Activated CD4-positive, alpha-beta T cell treated with anti-CD3 and anti-CD28 coated beads, Interleukin-2, amount 10 ng/mL, durations not matched to agents 24 days and 14 days (primary cell): ENCODE data around the gene SH2D3A. TPM values are rescaled to one million over a fixed set of nuclear protein-coding genes. Genes with fewer than 3 reads are reported as not detected.
"Not testable (repeated sequence)": the region's sequence is repeated elsewhere in the genome, so short reads cannot be mapped to it uniquely, and the experiment has no call there.

Experiments
- DNase-seq: peaks from one replicate; pipeline ENCODE4 v3.0.0; 2022
- H3K27ac Mint-ChIP-seq: one replicate; pipeline ENCODE4 v1.8.0; 2022; ENCODE audit warnings: mild to moderate bottlenecking, mixed read lengths
- H3K27me3 Mint-ChIP-seq: one replicate; pipeline ENCODE4 v1.8.0; 2022; ENCODE audit warnings: mixed read lengths
- H3K36me3 Mint-ChIP-seq: one replicate; pipeline ENCODE4 v1.8.0; 2022; ENCODE audit warnings: low read depth, mild to moderate bottlenecking, mixed read lengths
- H3K4me1 Mint-ChIP-seq: one replicate; pipeline ENCODE4 v1.8.0; 2021; ENCODE audit warnings: mixed read lengths
- H3K4me3 Mint-ChIP-seq: one replicate; pipeline ENCODE4 v1.8.0; 2022; ENCODE audit warnings: mild to moderate bottlenecking, moderate library complexity, mixed read lengths
- H3K9me3 Mint-ChIP-seq: one replicate; pipeline ENCODE4 v1.8.0; 2021; ENCODE audit warnings: mixed read lengths
- intact Hi-C: fragments of 100-400 bp; cut with micrococcal nuclease; formaldehyde crosslinking; loops from one replicate; pipeline ENCODE4 v1.15.1; 2023
- total RNA-seq: library from RNA; stranded (reverse); gene quantifications from 2 replicates; pipeline ENCODE4 v1.2.3, GENCODE V29; 2022

SH2D3A gene
- total RNA-seq, 1 donor from 2014 or later = 11.0 TPM

- H3K4me1 Mint-ChIP-seq = peaks cover 13% of the 10 kb centered on the region
- no peak overlapping the region for H3K27ac Mint-ChIP-seq
- H3K9me3 Mint-ChIP-seq = no peaks in the 10 kb centered on the region
- H3K36me3 Mint-ChIP-seq = peaks cover 30% of the 10 kb centered on the region
- no peaks in the 10 kb centered on the region for H3K27me3 Mint-ChIP-seq
- no peak overlapping the region for H3K4me3 Mint-ChIP-seq
- intact Hi-C loops = no loop called here
- peak; percentile 74 for DNase-seq
These were observed 6.1 kb downstream of the SH2D3A start for GRCh38 chr19:6761053-6761676.

DNA sequence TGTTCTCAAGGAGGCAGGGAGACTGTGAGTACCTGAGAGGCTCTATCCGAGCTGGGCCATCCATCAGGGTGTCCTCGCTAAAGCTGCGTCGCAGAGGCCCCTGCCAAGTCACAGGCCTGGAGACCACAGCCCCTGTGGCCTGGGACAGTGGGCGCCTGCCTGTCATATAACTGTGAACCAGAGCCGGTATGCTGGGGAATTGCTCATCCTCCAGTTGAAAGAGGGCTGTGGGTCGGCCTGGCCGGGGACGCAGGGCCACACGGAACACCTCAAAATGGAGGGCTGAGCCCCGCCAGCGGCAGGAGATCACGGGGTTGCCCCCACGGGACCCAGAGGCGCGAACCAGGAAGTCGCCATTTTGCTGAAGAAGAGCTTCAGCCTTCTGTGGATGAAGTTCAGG lies 6.6 kb downstream of the SH2D3A start:
- peaks cover 8% of the 10 kb centered on the region for H3K4me1 Mint-ChIP-seq
- no peak overlapping the region for H3K4me3 Mint-ChIP-seq
- no peaks in the 10 kb centered on the region for H3K9me3 Mint-ChIP-seq
- H3K27me3 Mint-ChIP-seq = no peaks in the 10 kb centered on the region
- no peak for DNase-seq
- peaks cover 30% of the 10 kb centered on the region for H3K36me3 Mint-ChIP-seq
- intact Hi-C loops = no loop called here
- H3K27ac Mint-ChIP-seq = no peak overlapping the region

GRCh38 chr19:6754653-6755463 lies 12.4 kb downstream of the SH2D3A start:
- Mint-ChIP-seq H3K4me1 (peaks cover 15% of the 10 kb centered on the region), H3K36me3 (peaks cover 45% of the 10 kb centered on the region), H3K9me3 (no peaks in the 10 kb centered on the region), H3K27ac (no peak overlapping the region), H3K27me3 (no peaks in the 10 kb centered on the region), H3K4me3 (no peak overlapping the region)
- intact Hi-C loops = loop anchor here (5.0 kb wide), 1 partner anchor 238 kb away; no protein-coding TSS in a partner anchor
- DNase-seq = no peak

DNA sequence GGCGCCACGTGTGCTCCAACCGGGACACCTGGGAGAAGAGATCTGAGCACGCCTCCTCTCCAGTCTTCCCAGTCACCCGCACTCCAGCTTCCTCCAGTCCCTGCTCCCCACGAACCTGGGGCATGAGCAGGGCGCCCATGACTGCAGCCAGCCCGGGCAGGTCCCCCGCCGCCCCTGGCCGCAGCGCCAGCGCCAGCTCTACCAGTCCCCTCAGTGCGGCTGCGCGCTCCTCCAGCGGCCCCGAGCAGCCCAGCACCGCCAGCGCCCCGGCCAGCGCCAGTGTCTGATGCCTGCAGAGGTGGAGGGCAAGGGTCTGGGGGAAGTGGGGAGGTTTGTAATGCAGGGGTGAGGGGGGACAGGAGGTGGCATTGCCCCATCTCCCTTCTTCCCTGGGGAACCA lies 13.1 kb downstream of the SH2D3A start:
- Mint-ChIP-seq H3K27ac (no peak overlapping the region), H3K27me3 (no peaks in the 10 kb centered on the region), H3K9me3 (no peaks in the 10 kb centered on the region), H3K4me1 (peaks cover 15% of the 10 kb centered on the region), H3K36me3 (peaks cover 45% of the 10 kb centered on the region), H3K4me3 (no peak overlapping the region)
- intact Hi-C loops = loop anchor here (5.0 kb wide), 1 partner anchor 237 kb away; no protein-coding TSS in a partner anchor
- no peak for DNase-seq

- Mint-ChIP-seq H3K4me3 (peak overlapping the region; percentile 81), H3K9me3 (no peaks in the 10 kb centered on the region), H3K27me3 (no peaks in the 10 kb centered on the region), H3K27ac (peak overlapping the region; percentile 96), H3K4me1 (peaks cover 15% of the 10 kb centered on the region), H3K36me3 (peaks cover 43% of the 10 kb centered on the region)
- DNase-seq = peak; percentile 95
- intact Hi-C loops = loop anchor here (1.0 to 5.0 kb wide), 3 partner anchors 13 to 236 kb away; partner anchors contain the start of gene SH2D3A
These were observed 13.8 kb downstream of the SH2D3A start for GRCh38 chr19:6753178-6754031.

GRCh38 chr19:6752256-6753177 lies 14.7 kb downstream of the SH2D3A start:
- peaks cover 13% of the 10 kb centered on the region for H3K4me1 Mint-ChIP-seq
- H3K9me3 Mint-ChIP-seq = no peaks in the 10 kb centered on the region
- peaks cover 46% of the 10 kb centered on the region for H3K36me3 Mint-ChIP-seq
- peak overlapping the region; percentile 81 for H3K4me3 Mint-ChIP-seq
- DNase-seq = no peak
- H3K27ac Mint-ChIP-seq = peak overlapping the region; percentile 8
- intact Hi-C loops = loop anchor here (1.0 to 5.0 kb wide), 3 partner anchors 14 to 235 kb away; partner anchors contain the start of gene SH2D3A
- H3K27me3 Mint-ChIP-seq = no peaks in the 10 kb centered on the region

DNA sequence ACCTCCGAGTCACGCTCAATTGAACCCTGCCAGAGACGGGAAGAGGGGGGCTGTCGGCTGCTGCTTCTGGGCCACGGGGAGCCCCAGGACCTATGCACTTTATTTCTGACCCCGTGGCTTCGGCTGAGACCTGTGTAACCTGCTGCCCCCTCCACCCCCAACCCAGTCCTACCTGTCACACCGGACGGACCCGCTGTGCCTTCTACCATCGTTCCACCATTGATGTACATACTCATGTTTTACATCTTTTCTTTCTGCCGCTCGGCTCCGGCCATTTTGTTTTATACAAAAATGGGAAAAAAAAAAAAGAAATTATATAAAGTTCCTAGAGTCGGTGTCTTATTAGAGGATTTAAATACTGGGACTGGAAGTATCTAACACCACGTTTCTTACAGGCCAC lies 16.0 kb downstream of the SH2D3A start:
- Mint-ChIP-seq H3K27me3 (no peaks in the 10 kb centered on the region), H3K36me3 (peaks cover 54% of the 10 kb centered on the region), H3K4me1 (peaks cover 10% of the 10 kb centered on the region), H3K9me3 (no peaks in the 10 kb centered on the region), H3K4me3 (no peak overlapping the region), H3K27ac (no peak overlapping the region)
- DNase-seq = no peak
- intact Hi-C loops = loop anchor here (5.0 kb wide), 1 partner anchor 234 kb away; no protein-coding TSS in a partner anchor

DNA sequence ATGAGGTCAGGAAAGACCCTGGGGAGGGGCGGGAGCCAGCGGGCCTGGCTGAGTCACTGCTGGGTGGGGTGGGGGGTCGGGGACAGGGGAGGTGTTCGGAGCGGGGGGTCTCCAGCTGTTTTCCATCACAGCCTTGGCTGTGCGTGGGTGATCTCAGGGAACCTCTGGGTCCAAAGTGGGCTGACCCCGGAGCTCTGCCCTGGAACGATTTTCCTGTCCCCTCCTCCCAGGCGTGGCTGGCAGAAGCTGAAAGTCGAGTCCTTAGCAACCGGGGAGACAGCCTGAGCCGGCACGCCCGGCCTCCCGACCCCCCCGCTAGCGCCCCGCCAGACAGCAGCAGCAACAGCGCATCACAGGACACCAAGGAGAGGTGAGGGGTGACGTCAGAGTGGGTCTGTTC lies 17.2 kb downstream of the SH2D3A start:
- H3K36me3 Mint-ChIP-seq = peaks cover 60% of the 10 kb centered on the region
- H3K9me3 Mint-ChIP-seq = no peaks in the 10 kb centered on the region
- H3K27me3 Mint-ChIP-seq = no peaks in the 10 kb centered on the region
- intact Hi-C loops = loop anchor here (5.0 kb wide), 1 partner anchor 233 kb away; no protein-coding TSS in a partner anchor
- H3K4me3 Mint-ChIP-seq = no peak overlapping the region
- no peak overlapping the region for H3K27ac Mint-ChIP-seq
- no peak for DNase-seq
- H3K4me1 Mint-ChIP-seq = peaks cover 10% of the 10 kb centered on the region

DNA sequence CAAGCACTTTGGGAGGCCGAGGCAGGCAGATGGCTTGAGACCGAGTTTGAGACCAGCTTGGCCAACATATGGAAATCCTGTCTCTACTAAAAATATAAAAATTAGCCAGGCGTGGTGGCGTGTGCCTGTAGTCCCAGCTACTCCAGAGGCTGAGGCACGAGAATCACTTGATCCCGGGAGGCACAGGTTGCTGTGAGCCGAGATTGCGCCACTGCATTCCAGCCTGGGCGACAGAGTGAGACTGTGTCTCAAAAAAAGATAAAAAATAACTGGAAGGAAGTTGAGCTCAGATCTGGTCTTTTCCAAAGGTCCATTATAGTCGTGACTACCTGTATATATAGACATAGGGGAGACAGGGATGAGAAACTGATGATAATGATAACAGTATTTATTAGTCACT lies 18.7 kb downstream of the SH2D3A start:
- not testable (repeated sequence) for H3K9me3 Mint-ChIP-seq

DNA sequence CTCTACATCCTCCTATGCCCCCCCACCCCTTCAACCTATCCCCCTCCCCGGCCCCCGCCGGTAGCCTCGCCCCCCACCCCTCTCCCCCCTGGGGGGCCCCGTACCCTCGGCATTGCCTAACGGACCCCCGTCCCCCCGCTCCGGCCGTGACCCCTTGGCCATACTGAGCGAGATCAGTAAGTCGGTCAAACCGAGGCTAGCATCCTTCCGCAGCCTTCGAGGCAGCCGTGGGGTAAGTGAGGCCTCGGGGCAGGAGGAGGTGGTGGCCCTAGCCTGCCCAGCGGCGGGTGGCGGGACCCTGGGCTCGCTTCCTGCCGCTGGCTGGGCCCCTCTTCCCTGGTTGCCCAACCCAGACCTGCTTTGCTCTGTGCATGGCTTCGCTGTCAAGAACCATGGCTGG lies 21.3 kb downstream of the SH2D3A start:
- H3K4me1 Mint-ChIP-seq = peaks cover 9% of the 10 kb centered on the region
- intact Hi-C loops = no loop called here

More for the DNA sequence above, 18.7 kb downstream of the SH2D3A start:
- intact Hi-C loops, H3K4me3 Mint-ChIP-seq, H3K27ac Mint-ChIP-seq, DNase-seq, H3K27me3 Mint-ChIP-seq: not testable (repeated sequence)
- Mint-ChIP-seq H3K4me1 (peaks cover 11% of the 10 kb centered on the region), H3K36me3 (peaks cover 58% of the 10 kb centered on the region)

DNA sequence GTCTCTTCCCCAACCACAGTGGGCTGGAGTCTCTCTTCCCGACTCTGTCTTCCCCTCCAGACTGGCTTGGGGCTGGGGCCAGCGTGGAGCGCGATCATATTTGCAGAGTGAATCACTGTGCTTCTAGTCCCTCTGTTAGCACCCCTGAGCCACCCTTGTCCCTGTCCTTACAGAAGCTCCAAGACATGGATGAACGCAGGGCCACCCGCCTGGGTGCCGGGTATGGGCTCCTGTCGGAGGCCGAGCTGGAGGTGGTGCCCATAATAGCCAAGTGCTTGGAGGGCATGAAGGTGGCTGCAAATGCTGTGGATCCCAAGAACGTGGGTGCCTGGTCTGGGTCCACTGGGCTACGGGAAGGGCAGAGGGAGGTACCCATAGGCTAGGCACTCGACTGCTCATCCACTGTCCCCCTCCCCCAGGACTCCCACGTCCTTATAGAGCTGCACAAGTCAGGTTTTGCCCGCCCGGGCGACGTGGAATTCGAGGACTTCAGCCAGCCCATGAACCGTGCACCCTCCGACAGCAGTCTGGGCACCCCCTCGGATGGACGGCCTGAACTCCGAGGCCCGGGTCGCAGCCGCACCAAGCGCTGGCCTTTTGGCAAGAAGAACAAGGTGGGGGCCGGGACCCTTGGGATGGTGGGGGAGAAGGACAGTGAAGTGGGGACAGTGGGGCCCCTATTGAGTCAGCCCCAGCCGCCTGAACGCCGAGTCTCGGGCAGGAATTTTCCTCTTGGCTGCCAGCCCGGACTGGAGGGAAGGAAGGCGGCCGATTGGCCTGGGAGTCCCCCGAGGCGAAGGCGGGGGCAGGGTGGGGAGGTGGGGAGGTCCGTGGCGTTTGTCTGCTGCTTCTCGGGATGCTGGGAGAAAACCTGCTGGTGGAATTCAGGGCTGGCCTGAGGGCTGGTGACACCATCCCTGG lies 22.6 kb downstream of the SH2D3A start:
- peaks cover 48% of the 10 kb centered on the region for H3K36me3 Mint-ChIP-seq
- H3K4me3 Mint-ChIP-seq = no peak overlapping the region
- DNase-seq = no peak
- H3K27ac Mint-ChIP-seq = no peak overlapping the region
- H3K9me3 Mint-ChIP-seq = no peaks in the 10 kb centered on the region
- intact Hi-C loops = no loop called here
- H3K27me3 Mint-ChIP-seq = no peaks in the 10 kb centered on the region
- peaks cover 11% of the 10 kb centered on the region for H3K4me1 Mint-ChIP-seq

More for the DNA sequence above, 21.3 kb downstream of the SH2D3A start:
- no peak overlapping the region for H3K27ac Mint-ChIP-seq
- H3K4me3 Mint-ChIP-seq = no peak overlapping the region
- peaks cover 54% of the 10 kb centered on the region for H3K36me3 Mint-ChIP-seq
- no peak for DNase-seq
- no peaks in the 10 kb centered on the region for H3K27me3 Mint-ChIP-seq
- H3K9me3 Mint-ChIP-seq = no peaks in the 10 kb centered on the region
